Measurements from ENCODE around the gene H2BK1.

DNA sequence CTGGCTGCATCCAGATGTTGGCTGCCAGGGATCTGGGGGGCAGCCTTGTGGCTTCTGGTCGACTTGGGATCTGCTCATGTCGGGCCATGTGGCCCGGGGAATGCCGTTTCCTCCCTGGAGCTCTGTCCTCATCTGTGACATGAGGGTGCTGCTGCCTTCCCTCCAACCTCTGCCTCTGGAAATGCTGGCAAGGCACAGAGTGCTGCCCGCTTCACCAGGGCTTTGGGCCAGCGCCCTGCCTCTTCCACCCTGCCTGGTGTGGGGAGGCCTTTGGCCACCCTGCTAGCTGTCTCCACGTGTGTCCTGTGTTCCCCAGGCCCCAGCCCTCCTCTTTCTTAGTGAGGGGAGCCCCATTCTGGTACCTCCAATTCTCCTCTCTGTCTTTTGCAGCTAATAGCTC lies 44.0 kb upstream of the H2BK1 start:
- TF ChIP-seq EZH2 (IDR thresholded peaks at IDR 0.05; ENCODE audit: insufficient read depth, poor library complexity, severe bottlenecking) (no peak), EZH2phosphoT487 (IDR thresholded peaks at IDR 0.05; ENCODE audit: insufficient read depth, low read depth) (no peak)
